Stimulated activated CD4-positive, alpha-beta T cell treated with anti-CD3 and anti-CD28 coated beads, Interleukin-15, amount 100 ng/mL, for 1 hour (primary cell): ENCODE results near the gene FAM174C.

Experiments
- DNase-seq, 2 donors: peaks; one replicate each; pipeline ENCODE4 v3.0.0-alpha.2; 2020; ENCODE audit warnings: low read depth in 1 of 2, low spot score in 1 of 2

The FAM174C gene

DNA sequence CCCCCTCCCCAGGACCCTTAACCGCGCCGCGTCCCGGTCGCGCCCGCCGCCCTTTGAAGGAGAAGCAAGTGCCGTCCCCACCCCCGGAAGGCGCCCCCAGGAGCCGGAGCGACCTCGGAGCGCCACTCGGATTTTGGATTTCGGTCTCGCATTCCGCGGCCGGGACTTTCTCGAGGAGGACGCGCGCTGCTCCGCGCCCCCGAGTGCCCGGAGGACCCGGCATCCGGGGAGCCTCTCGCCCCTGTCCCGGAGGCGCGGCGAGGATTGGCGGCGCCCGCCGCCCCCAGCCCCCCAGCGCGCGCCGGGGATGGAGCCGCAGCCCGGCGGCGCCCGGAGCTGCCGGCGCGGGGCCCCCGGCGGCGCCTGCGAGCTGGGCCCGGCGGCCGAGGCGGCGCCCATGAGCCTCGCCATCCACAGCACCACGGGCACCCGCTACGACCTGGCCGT is 25.3 kb upstream of the FAM174C start:
- DNase-seq = no peak

DNA sequence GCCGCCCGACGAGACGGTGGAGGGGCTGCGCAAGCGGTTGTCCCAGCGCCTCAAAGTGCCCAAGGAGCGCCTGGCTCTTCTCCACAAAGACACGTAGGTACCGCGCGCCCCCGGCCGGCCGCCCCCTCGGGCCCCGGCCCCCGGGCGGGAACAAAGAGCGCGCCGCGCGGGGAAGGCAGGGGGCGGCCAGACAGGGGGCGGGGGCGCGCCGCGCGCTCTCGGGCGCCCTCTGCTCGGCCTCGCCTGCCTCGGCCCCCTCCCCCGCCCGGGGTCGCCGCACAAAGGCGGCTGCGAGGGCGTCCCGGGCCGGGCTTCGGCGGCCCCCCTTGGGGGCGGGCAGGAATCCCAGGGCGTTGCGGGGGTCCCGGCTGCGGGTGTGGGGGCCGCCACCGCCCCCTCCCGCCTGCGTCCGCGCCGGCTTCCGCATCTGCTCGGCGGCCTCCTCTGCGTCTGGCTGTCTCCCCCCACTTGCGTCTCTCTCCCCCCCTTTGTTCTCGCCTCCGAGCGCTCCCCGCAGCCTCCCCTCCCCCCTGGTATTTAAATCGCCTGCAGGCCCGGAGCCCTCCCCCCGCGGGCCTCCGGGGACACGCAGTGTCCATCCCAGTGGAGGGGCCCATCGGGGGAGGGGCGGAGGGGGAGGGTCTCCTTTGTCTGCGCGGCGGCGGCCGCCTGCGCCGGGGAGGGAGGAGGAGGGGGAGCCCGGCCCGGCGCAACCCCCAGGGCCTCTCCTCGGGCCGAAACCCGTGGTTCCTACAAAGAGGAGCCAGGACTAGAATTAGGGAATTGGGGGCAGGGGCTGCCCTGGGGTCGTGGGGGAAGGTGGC is 24.7 kb upstream of the FAM174C start:
- no peak for DNase-seq

DNA sequence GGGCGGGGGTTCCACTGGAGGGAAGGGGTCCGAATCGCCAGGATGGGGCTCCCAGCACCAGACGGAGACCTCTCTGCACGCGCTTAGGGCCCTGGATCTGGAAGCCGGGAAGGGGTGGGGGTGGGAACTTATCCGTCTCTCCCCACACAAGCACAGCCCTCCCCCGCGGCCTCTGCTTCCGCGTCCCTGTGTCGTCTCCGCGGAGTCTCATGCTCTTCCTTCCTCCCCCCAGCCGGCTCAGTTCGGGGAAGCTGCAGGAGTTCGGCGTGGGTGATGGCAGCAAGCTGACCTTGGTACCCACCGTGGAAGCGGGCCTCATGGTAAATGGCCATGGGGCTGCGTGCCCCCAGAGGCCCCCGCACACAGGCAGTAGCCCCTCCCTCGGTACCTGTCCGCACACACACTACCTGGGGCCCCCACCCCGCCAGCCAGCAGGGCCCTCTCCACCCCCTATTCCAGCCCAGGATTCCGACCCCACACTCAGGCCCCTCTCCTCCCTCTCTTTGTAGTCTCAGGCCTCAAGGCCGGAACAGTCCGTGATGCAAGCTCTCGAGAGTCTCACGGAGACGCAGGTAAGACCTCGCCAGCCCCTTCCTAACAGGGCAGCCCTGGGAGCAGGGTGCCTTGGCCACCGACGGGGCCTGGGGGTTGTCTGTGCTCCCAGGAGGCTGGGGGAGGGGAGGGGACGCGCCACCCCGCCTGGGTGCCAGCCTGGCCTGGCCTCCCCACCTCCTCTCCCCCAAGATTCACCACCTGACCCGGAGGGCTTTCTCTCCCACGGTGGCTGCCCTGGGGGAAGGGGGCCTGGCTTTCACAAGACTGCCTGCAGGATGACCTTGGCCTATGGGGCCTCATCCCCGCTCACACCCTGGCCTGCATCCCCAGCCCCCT is 23.8 kb upstream of the FAM174C start:
- peak in 1 of 2 donors; percentile 47 for DNase-seq

DNA sequence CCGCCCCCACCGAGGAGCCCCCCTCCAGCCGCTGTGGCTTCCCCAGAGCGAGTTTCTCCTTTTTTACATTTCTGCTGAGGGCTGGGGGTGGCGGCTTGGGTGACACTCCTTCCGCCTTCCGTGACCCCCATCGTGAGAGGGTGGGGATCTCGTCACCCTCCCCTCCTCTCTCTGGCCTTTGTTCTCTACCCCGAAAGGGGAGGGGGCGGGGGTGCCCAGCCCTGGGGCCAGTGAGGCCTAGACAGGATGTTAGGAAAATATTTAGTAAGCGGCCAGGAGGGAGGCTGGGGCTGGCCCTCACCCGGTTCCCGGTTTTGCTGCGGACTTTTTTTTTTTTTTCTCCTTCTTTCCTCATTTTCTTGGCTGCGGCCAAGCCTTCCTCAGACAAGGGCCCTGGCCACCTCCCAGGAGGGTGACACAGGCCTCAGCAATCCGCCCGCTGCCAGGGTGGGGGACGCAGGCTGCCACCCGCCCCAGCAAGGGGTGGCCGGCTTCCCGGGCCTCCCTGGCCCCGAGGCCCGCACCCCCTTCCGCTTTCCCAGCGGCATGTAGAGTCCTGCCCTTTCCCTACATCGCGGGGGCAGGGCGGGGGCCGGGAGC is 23.0 kb upstream of the FAM174C start:
- DNase-seq = peak in 1 of 2 donors; percentile 47

DNA sequence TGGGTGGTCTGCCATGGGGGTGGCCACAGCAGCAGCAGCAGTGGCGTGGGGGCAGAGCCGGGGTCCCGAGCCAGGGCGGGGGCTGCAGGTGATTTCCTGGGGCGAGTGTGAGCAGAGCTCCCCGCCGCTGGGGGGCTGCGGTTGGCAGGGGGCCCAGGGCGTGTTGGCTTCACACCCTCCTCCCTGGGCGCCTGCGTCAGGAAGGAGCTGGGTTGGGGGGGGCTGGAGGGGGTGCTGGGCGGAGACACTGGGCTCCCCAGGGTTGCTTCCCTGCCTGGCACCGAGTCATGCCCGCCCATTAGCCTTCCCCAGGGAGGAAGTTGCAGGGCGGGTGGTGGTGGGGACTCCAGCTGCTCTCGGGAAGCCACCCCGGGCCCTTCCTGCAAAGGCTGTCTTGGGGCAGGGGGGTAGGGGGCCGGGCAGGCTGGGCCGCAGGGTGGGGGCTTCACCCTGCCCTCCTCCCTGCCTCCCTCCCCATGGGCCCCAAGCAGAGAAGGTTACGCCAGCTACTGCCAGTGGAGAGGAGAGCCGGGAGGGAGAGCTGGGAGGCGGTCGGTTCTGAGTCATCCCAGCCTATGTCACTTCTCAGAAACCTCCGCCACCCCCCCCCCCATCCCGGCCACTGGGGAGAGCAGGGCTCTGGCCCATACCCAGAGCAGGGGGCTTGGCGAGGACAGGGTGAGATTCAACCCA is 22.4 kb upstream of the FAM174C start:
- DNase-seq = peak in 1 of 2 donors; percentile 58

DNA sequence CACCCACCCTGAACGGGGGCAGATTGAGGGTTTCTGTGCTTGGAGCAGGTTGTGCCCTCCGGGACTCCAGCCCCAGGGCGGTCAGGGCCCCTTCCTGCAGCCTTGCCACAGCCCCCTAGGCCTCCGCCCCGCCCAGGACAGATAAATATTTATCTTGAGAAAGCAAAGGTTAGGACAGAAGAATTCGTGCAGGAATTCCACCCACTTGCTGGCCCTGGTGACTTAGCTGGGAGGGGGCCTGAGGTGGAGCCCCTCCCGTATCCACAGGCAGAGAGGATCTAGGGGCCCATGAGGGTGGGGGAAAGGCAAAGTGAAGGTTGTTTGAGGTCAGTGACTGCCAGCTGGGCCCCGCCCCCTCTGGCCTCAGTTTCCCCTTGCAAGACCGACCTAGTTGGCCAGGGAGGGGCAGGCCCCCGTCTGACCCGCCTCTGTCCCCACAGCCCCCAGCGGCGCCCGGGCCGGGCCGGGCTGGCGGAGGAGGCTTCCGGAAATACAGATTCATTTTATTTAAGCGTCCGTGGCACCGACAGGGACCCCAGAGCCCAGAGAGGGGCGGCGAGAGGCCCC is 21.7 kb upstream of the FAM174C start:
- no peak for DNase-seq

DNA sequence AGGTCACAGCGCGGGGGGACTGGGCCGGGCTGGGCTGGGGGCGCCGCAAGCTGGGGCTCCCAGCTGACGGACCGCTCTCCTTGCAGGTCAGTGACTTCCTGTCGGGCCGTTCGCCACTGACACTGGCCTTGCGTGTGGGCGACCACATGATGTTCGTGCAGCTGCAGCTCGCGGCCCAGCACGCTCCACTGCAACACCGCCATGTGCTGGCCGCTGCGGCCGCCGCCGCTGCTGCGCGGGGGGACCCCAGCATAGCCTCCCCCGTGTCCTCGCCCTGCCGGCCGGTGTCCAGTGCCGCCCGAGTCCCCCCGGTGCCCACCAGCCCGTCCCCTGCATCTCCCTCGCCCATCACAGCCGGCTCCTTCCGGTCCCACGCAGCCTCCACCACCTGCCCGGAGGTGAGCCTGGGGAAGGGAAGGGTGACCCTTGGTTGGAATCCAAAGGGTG is 21.2 kb upstream of the FAM174C start:
- no peak for DNase-seq

DNA sequence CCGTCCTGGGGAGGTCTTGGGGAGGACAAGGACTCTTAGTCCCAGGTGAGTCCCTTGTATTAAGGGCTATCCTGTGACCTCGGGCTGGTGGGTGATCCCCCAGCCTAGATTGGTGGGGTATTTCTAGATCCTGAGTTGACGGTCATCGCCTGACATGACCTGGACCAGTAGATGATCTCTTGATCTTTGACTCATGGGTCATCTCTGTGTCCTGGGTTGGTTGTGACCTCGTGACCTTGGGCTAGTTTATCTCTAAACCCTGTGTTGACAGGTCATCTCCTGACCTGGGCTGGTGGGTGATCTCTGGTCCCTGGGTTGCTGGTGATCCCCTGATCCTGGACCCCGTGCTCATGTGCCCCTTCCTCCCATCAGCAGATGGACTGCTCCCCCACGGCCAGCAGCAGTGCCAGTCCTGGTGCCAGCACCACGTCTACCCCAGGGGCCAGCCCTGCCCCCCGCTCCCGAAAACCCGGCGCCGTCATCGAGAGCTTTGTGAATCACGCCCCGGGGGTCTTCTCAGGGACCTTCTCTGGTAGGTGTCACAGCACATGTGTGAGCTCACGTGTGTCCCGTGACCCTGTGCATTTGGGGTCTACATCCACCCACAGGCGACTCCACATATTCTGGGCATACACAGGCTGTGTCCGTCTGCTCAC is 20.7 kb upstream of the FAM174C start:
- DNase-seq = no peak

DNA sequence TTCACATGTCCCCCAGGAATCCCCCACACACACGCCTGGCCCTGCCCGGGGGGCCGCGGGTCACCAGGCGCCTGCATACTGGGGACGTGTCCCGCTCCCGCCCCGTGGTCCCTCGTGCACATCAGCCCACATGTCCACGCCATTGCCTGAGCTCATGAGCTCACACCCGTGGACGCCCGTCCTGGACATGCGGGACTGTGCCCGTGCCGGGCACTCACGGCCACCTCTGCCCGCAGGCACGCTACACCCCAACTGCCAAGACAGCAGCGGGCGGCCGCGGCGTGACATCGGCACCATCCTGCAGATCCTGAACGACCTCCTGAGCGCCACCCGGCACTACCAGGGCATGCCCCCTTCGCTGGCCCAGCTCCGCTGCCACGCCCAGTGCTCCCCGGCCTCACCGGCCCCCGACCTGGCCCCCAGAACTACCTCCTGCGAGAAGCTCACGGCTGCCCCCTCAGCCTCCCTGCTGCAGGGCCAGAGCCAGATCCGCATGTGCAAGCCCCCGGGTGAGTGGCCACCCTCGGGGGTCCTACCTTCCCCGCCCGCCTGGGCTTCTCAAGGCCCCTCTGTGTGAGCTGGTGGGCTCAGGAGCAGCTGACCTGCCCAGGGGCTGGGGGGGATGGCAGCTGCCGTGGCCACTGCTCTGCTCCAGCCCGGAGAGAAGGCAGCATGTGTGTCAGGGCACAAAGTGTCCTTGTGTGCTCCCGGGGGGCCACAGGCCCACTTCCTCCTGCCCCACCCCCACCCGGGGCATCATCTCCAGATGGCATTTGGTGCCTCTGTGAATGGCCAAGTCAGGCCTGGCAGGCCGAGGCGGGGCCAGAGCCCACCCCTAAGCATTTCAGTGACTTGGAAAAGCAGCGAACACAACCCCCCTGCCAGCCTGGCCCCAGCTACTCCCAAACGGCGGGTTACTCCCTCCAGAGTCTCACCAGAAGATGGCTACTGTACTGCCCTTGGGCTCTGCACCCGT is 19.9 kb upstream of the FAM174C start:
- no peak for DNase-seq

DNA sequence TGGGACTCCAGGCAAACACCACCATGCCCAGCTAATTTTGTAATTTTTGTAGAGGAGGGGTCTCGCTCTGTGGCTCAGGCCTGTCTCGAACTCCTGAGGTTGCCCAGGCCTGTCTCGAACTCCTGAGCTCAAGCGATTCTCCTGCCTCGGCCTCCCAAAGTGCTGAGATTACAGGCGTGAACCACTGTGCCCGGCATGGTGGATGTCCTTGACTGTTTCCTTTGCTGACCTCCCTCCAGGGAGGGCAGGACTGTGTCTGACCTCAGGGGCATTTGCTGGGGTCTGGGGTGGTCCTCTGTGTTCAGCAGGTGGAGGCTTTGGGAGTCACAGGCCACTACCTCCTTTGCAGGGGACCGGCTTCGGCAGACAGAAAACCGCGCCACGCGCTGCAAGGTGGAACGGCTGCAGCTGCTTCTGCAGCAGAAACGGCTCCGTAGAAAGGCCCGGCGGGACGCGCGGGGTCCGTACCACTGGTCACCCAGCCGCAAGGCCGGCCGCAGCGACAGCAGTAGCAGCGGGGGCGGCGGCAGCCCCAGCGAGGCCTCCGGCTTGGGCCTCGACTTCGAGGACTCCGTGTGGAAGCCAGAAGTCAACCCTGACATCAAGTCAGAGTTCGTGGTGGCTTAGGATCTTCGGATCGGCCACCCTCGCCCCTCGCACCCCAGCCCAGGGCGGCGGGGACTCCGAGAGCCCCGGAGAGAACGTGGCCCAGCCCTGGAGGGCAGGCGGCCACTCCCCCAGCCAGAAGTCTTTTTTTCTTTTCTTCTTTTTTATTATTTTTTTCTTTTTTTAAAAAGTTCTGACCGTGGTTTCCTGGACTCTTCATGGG is 18.5 kb upstream of the FAM174C start:
- no peak for DNase-seq

DNA sequence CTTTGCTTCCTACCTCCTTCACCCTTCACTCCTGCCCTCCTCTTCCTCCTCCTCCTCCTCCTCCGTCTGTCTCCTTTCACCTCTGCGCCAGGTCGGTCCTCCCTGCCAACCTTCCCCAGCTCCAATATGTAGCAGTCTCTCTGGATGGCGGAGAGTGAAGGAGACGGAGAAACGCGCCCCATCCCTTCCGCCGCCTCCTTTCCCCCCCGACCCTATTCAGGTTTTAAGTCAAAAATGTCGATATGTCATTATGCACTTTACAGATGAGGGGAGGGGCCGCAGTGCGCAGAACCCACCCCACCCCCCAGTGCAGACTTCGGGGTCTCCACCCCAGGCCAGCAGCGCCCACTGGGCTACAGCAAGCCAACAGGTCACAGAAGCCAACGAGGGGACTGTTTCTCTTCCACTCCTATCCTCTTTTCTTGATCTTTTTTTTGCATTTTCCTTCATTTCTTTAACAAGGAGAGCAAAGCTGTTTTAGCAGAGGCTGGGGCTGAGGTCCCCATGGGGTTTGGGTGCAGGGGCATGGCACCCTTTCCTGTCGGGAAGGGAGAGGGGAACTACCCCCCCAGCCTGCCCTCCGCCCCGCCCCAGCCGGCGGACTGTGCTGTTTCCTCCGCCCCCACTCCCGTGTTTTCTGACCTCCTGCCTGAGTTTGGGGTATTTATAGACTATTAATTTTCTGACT is 17.7 kb upstream of the FAM174C start:
- no peak for DNase-seq

DNA sequence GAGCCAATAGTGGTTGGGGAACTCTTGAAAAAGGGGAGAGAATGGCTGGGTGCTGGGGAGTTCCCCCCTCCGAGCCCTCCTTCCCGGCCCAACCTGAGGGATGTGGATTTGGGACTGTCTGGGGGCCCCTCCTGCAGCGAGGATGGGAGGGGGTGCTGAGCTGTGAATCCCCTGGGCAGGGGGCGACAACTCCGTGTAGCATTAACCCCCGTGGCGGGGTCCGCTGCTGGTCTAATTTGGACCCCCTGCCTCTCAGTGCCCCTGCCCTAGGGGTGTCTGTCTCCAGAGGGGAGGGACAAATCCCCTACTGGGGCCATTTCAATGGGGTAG is 17.2 kb upstream of the FAM174C start:
- DNase-seq = no peak

DNA sequence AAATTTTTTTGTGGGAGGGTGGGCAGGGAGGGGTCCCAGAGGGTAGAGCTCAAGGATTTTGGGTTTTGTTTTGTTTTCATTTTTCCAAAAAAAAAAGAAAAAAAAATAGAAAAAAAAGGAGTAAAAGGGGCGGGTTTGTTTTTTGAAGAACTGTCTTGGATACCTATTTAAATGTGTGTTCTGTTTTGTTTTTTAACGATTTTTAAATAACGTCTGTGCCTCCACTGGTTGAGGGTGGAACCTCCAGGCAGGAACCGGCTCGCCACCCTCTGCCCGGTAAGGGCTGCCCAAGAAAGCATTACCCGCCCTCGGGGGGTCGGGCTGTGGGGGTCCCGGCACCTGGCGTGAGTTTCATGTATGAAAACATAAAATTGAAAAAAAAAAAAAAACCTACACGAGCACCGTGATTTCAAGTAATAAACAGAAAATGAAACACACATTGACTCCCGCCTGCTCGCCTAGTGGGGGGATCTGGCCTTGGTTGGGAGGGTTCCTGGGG is 16.6 kb upstream of the FAM174C start:
- DNase-seq = no peak

DNA sequence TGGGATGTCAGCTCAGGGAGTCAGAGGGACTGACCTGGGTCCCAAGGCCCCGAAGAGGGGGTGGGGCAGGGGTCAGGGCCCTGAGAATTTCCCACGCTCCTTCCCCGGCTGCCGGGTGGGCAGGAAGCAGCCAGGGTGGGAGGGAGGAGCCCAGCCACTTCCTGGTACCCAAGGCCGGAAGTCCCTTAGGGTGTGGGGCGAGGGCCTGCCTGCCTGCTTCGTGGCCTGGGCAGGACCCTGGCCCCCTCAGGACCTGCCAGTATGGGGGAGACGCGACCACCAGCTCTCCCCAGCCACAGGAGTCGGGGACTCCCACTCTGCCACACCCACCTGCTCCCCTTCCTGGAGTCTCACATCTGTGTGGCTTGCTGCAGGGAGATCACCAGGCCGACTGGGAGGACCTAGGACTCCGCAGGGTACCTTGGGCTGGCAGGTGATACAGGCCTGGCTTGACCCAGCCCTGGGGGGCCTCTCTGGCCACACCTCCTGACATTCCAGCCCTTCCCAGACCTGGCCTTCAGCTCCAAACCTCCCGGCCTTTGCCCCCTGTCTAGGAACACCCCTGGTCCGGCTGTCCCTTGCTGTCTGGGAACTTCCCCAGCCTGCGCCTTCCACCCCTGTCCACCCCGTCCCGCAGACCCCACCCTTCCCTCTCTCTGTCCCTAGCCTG is 16.0 kb upstream of the FAM174C start:
- DNase-seq = peak in 1 of 2 donors; percentile 54

DNA sequence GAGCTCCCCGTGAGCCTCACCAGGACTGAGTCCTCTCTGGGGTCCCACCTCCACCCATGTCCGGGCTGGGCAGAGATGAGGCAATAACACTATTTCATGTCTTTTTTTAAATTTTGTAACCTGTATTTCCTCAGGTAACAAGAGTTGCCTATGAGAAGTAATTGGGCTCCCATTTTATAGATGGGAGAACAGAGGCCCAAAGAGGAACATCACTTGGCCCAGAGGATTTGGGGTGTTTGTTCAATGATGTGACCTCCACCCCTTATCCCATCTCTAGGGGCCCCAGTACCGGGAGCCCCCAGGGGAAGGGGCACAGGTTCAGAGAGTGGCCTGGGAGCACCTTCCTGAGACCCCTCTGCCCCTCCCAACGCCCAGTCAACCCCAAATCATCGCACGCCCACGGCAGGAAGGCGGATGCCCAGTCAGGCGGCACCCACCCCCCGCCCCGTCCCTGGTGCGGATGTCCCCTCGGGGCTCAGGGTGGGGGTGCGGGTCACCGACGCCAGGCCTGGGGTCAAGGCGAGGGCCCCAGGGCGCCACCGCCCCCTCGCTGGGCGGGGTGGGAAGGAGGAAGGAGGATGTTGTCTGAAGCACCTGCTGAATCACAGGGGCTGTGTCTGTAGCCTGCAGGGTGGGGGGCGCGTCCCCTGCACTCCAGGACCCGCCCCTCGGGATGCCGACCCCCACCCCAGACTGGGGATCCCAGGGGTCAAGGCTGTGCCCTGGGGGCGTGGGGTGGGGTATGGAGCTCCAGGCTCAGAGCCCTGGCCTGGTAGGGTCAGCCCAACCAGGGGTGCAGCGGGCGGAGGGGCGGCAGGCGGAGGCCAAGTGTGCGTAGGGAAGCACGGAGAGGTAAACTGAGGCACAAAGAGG is 15.2 kb upstream of the FAM174C start:
- DNase-seq = no peak
